Mucosa of stomach (tissue), 1 donor: ENCODE results near the gene MNT.
"Not testable (repeated sequence)": the region's sequence is repeated elsewhere in the genome, so short reads cannot be mapped to it uniquely, and the experiment has no call there.

Source experiments
- H3K27me3 ChIP-seq: one replicate; pipeline ENCODE4 v1.7.0; 2013; ENCODE audit warnings: mild to moderate bottlenecking, low read length; ENCODE audit not compliant: control insufficient read depth, insufficient read depth
- H3K36me3 ChIP-seq: one replicate; pipeline ENCODE4 v1.7.0; 2013; ENCODE audit warnings: low read length; ENCODE audit not compliant: control insufficient read depth, insufficient read depth
- H3K4me1 ChIP-seq: one replicate; pipeline ENCODE4 v1.7.0; 2013; ENCODE audit warnings: mild to moderate bottlenecking, low read length; ENCODE audit not compliant: control insufficient read depth, insufficient read depth
- H3K4me3 ChIP-seq: one replicate; pipeline ENCODE4 v1.7.0; 2013; ENCODE audit warnings: low read length
- H3K9ac ChIP-seq: one replicate; pipeline ENCODE4 v1.7.0; 2013; ENCODE audit warnings: mild to moderate bottlenecking, low read length, moderate library complexity
- H3K9me3 ChIP-seq: one replicate; pipeline ENCODE4 v1.7.0; 2013; ENCODE audit warnings: mild to moderate bottlenecking, low read length, moderate library complexity; ENCODE audit not compliant: control insufficient read depth
- donor health status: Pancreatic carcinoma.

MNT gene, protein sequence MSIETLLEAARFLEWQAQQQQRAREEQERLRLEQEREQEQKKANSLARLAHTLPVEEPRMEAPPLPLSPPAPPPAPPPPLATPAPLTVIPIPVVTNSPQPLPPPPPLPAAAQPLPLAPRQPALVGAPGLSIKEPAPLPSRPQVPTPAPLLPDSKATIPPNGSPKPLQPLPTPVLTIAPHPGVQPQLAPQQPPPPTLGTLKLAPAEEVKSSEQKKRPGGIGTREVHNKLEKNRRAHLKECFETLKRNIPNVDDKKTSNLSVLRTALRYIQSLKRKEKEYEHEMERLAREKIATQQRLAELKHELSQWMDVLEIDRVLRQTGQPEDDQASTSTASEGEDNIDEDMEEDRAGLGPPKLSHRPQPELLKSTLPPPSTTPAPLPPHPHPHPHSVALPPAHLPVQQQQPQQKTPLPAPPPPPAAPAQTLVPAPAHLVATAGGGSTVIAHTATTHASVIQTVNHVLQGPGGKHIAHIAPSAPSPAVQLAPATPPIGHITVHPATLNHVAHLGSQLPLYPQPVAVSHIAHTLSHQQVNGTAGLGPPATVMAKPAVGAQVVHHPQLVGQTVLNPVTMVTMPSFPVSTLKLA

DNA sequence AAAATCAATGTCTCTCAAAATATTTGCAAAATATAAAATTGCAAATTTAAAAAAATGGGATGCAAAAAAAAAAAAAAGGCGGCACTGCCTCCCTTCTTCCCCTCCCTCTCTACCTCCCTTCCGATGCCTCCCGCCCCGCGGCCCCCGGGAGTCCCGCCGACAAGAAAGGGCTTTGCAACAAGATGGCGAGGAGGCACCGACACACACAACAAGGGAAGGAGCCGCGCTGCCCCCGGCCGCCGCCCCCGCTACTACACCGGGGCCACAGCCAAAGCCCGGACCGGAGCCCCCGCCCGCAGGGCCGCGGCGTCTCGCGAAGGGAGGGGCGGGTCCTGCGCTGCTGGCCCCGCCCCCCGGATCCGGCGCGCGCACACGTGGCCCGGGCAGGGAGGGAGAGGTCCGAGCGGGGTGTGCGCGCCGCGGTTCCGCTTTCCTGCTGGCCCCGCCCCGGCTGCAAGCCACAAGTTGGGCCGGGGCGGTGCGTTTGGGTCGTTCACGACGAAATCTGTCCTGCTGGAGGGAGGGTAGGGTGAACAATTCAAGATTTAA is at the start of gene MNT:
Gene MNT (minus strand): TSS at position 184 of the 549 bp plus-strand sequence. CDS start 348 bp downstream, outside the sequence.
- H3K27me3 ChIP-seq = no peaks in the 10 kb centered on the region
- H3K9me3 ChIP-seq = no peaks in the 10 kb centered on the region
- H3K9ac ChIP-seq = peak within 1 kb of the TSS; percentile 99
- peaks cover 71% of the 10 kb centered on the region for H3K4me1 ChIP-seq
- H3K4me3 ChIP-seq = peak within 1 kb of the TSS; percentile 99
- no peaks in the 10 kb centered on the region for H3K36me3 ChIP-seq

DNA sequence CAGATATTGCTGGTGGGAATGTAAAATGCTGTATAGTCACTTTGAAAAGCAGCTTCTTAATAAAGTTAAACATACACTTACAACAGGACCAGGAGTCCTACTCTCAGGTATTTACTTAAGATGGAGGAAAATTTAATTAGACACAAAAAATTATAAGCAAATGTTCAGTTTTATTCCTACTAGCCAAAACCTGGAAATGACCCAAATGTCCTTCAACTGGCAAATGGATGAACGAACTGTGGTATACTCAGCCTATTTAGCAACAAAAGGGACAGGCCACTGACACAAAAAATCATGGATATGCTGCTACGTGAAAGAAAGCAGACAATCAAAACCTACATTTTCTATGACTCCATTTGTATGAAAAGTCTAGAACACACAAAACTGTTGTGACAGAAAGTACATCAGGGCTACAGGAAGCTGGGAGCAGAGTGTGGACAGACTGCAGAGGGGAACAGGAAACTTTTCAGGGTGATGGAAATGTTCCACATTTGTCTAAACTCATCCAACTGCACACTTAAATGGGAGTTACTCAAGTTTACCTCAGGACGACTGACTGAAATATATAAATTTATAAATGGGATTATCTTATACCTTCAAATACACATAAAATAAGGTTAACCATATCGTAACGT is 49.3 kb upstream of the MNT start:
- H3K36me3 ChIP-seq = no peaks in the 10 kb centered on the region
- H3K9me3 ChIP-seq = no peaks in the 10 kb centered on the region
- no peak overlapping the region for H3K4me3 ChIP-seq
- no peaks in the 10 kb centered on the region for H3K27me3 ChIP-seq
- H3K9ac ChIP-seq = no peak overlapping the region
- no peaks in the 10 kb centered on the region for H3K4me1 ChIP-seq

DNA sequence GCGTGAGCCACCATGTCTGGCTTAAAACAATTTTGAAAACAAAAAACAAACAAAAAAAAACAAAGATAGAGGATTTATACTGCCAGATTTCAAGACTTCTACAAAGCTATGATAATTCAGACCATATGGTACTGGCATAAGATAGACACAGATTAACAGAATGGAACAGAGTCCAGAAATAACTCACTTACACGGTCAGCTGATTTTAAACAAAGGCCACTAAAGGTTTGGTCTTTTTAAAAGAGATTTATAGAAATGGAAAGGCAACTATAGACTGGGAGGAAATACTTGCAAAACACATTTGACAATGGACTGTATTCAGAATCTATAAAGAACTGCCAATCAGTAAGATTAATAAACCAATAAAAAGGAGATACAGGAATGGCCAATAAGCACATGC is 48.6 kb upstream of the MNT start:
- H3K9me3 ChIP-seq = no peaks in the 10 kb centered on the region
- no peaks in the 10 kb centered on the region for H3K27me3 ChIP-seq
- no peaks in the 10 kb centered on the region for H3K4me1 ChIP-seq
- no peak overlapping the region for H3K9ac ChIP-seq
- H3K36me3 ChIP-seq = no peaks in the 10 kb centered on the region
- no peak overlapping the region for H3K4me3 ChIP-seq

DNA sequence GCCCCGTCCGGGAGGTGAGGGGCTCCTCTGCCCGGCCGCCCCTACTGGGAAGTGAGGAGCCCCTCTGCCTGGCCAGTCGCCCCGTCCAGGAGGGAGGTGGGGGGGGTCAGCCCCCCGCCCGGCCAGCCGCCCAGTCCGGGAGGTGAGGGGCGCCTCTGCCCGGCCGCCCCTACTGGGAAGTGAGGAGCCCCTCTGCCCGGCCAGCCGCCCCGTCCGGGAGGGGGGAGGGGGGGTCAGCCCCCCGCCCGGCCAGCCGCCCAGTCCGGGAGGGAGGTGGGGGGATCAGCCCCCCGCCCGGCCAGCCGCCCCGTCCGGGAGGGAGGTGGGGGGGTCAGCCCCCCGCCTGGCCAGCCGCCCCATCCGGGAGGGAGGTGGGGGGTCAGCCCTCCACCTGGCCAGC is 46.6 kb upstream of the MNT start:
- not testable (repeated sequence) for H3K9me3 ChIP-seq, H3K9ac ChIP-seq, H3K4me1 ChIP-seq, H3K36me3 ChIP-seq, H3K27me3 ChIP-seq, H3K4me3 ChIP-seq

DNA sequence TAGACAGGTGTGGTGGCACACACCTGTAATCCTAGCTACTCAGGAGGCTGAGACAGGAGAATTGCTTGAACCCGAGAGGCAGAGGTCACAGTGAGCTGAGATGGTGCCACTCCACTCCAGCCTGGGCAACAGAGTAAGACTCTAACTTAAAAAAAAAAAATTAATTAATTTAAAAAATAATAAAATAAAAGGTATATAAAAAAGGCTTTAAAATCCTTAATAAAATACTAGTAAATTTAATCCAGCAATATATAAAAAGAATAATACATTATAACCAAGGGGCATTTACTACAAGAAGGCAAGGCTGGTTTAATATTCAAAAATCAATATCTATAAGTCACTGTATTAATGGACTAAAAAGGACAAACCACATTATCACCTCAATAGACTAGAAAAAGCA is 44.8 kb upstream of the MNT start:
- H3K4me3 ChIP-seq = no peak overlapping the region
- no peaks in the 10 kb centered on the region for H3K4me1 ChIP-seq
- H3K9ac ChIP-seq = no peak overlapping the region

DNA sequence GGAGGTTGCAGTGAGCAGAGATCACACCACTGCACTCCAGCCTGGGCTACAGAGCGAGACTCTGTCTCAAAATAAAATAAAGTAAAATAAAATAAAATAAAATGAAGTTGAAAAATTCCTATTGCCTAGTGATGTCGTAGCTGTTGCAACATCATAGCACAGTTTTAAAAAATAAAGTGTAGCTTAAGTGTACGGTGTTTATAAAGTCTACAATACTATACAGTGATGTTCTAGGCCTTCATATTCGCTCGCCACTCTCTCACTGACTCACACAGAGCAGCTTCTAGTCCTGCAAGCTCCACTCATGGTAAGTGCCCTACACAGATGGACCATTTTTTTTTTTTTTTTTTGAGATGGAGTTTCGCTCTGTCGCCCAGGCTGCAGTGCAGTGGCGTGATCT is 43.5 kb upstream of the MNT start:
- Histone ChIP-seq H3K4me1 (no peaks in the 10 kb centered on the region), H3K4me3 (no peak overlapping the region), H3K36me3 (no peaks in the 10 kb centered on the region), H3K27me3 (no peaks in the 10 kb centered on the region), H3K9me3 (no peaks in the 10 kb centered on the region), H3K9ac (no peak overlapping the region)

More for the DNA sequence above, 44.8 kb upstream of the MNT start:
- no peaks in the 10 kb centered on the region for H3K27me3 ChIP-seq
- no peaks in the 10 kb centered on the region for H3K36me3 ChIP-seq
- H3K9me3 ChIP-seq = no peaks in the 10 kb centered on the region

DNA sequence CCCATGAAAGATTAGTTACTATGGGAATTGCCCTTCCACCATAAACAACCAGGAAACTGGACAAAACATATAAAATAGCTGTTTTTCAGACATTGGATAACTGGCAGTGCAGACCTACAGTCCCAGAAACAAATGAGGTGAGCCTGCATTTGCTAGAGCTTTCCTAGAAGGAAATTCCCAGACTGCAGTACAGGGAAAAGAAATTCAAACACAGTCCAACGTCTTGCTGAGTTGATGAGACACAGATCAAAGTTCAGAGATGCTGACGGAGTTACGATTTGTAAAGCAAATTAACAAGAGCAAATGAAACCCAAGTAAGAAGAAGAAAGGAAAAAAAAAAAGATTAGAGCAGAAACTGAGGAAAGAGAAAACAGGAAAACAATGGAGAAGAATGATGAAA is 41.3 kb upstream of the MNT start:
- H3K4me3 ChIP-seq = no peak overlapping the region
- H3K27me3 ChIP-seq = no peaks in the 10 kb centered on the region
- no peaks in the 10 kb centered on the region for H3K36me3 ChIP-seq
- H3K4me1 ChIP-seq = no peaks in the 10 kb centered on the region
- H3K9me3 ChIP-seq = no peaks in the 10 kb centered on the region
- H3K9ac ChIP-seq = no peak overlapping the region

DNA sequence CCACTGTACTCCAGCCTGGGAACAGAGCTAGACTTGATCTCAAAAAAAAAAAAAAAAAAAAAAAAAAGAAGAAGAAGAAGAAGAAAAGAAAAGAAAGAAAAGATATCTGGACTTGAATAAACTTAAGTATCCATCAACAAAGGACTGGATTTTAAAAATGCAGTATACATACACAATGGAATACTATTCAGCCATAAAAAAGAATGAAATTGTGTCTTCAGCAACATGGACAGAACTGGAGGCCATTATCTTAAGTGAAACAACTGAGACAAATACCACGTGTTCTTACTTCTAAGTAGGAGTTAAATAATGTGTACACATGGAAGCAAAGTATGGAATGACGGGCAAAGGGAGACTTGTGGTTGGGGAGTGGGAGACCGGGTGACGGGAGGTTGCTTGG is 40.1 kb upstream of the MNT start:
- Histone ChIP-seq H3K36me3 (no peaks in the 10 kb centered on the region), H3K4me3 (no peak overlapping the region), H3K9ac (no peak overlapping the region), H3K4me1 (no peaks in the 10 kb centered on the region), H3K9me3 (no peaks in the 10 kb centered on the region), H3K27me3 (no peaks in the 10 kb centered on the region)

DNA sequence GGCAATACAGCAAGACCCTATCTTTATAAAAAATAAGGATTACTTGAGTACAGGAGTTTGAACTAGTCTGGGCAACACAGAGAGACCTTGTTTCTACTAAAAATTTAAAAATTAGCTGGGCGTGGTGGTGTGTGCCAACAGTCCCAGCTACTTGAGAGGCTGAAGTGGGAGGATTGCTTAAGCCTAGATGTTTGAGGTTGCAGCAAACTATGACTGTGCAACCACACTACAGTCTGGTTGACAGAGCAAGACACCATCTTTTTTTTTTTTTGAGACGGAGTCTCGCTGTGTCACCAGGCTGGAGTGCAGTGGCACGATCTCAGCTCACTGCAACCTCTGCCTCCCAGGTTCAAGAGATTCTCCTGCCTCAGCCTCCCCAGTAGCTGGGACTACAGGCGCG is 39.1 kb upstream of the MNT start:
- not testable (repeated sequence) for H3K4me3 ChIP-seq, H3K9me3 ChIP-seq, H3K9ac ChIP-seq, H3K4me1 ChIP-seq, H3K27me3 ChIP-seq, H3K36me3 ChIP-seq

DNA sequence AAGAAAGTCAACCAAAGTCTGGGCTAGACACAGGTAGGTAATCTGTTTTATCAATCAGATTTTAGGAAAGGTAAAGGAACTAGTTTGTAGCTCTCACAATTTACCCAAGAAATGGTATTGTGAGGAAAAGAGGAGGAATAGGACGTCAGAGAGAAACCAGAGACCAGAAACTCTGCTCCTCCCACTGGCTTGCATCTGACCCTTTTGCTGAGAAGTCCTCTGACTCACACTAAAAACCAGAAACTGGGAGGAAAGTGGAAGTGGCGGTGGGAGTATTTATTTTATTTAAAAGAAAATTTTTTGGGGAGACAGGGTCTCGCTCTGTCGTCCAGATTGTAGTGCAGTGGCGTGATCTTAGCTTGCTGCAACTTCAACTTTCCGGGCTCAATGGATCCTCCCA is 38.0 kb upstream of the MNT start:
- H3K27me3 ChIP-seq = no peaks in the 10 kb centered on the region
- no peak overlapping the region for H3K9ac ChIP-seq
- H3K9me3 ChIP-seq = no peaks in the 10 kb centered on the region
- no peak overlapping the region for H3K4me3 ChIP-seq
- no peaks in the 10 kb centered on the region for H3K4me1 ChIP-seq
- H3K36me3 ChIP-seq = no peaks in the 10 kb centered on the region

DNA sequence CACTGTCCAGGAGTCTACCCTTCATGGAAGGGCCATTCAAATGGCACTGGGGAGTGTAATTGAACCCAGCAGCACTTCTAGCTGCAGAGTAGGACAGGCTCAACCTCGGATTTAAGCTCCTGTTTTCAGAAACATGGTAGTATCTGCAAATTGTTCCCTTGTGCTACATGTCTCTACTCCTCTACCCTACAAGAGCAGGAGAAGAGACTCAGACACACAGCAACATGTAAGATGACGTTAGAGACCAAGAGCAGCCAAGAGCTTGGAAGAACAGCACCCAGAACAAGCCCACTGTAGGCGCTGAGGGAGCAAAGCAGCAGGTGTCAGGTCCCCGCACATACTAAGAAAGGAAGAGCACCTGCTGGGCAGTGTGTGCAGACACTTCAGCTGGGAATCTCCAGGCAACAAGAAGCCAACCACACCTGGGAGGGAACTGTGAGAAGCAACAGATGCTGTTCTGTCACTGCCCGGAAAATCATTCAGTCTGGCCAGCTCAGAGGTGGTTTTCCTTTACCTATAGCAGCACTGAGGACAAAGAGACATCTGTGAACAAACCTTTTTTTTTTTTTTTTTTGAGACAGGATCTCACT is 35.6 kb upstream of the MNT start:
- Histone ChIP-seq H3K9ac (no peak overlapping the region), H3K36me3 (no peaks in the 10 kb centered on the region), H3K4me3 (no peak overlapping the region), H3K9me3 (no peaks in the 10 kb centered on the region), H3K27me3 (no peaks in the 10 kb centered on the region), H3K4me1 (no peaks in the 10 kb centered on the region)

DNA sequence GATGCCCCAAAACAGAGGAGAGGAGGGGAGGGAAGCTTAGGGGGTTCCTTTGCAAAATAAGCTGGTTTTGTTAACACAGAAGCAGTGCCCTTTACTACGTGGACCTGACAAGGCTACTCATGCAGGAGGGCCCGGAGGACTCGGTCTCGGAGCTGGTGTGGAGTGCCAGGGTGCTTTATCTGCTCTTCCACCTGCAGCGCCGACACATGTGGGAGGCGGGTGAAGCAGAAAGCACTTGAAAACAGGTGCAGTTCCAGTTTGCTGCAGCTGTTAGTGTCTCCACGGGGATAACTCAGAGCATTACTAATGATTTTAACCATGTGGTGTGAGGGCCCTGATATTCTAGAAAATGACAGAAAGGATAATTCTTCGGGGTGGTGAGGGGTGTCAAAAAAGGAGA is 35.0 kb upstream of the MNT start:
- Histone ChIP-seq H3K4me1 (no peaks in the 10 kb centered on the region), H3K9me3 (no peaks in the 10 kb centered on the region), H3K27me3 (no peaks in the 10 kb centered on the region), H3K9ac (no peak overlapping the region), H3K4me3 (no peak overlapping the region), H3K36me3 (no peaks in the 10 kb centered on the region)
